K562 (cell line): ENCODE results near the gene TRIP6. TPM values are rescaled to one million over a fixed set of nuclear protein-coding genes. Genes with fewer than 3 reads are reported as not detected.

Source experiments
- AFF1 ChIP-seq, 2 experiments: fragments of 450-650 bp; IDR thresholded peaks; 2 replicates each; pipeline ENCODE4 v1.6.1; 2018; ENCODE audit warnings: mild to moderate bottlenecking in 2 of 2, low read depth in 1 of 2; ENCODE audit not compliant: partially characterized antibody in 2 of 2
- ESRRB ChIP-seq: fragments of 250-450 bp; sonication (Bioruptor Pico); IDR thresholded peaks from 2 replicates; pipeline ENCODE4 v1.5.0; 2020; ENCODE audit warnings: mild to moderate bottlenecking, moderate library complexity, borderline replicate concordance
- FOSL1 ChIP-seq: fragments of 200-800 bp; sonication (Bioruptor generic); conservative IDR thresholded peaks from 2 replicates; pipeline ENCODE4 v1.6.1; 2016; ENCODE audit warnings: missing genetic modification characterization, missing compliant biosample characterization
- KLF16 ChIP-seq: IDR thresholded peaks from 2 replicates; pipeline ENCODE4 v1.6.1; 2016; ENCODE audit warnings: antibody characterized with exemption
- NR4A1 ChIP-seq, 2 experiments: fragments of 250-450 bp in 1 of 2; fragments of 450-650 bp in 1 of 2; sonication (Bioruptor Pico) in 1 of 2; IDR thresholded peaks; 2 replicates each; pipeline versions ENCODE4 v1.4.0 to v1.6.1; 2016 to 2020; ENCODE audit warnings: mild to moderate bottlenecking in 2 of 2, missing compliant biosample characterization in 1 of 2, missing genetic modification characterization in 1 of 2, moderate library complexity in 1 of 2
- RBM39 ChIP-seq: fragments of 200-400 bp; formaldehyde crosslinking; optimal IDR thresholded peaks from 2 replicates; pipeline ENCODE3; 2018; ENCODE audit warnings: low read depth, low read length
- ZBTB26 ChIP-seq: fragments of 450-650 bp; formaldehyde crosslinking; IDR thresholded peaks from 2 replicates; pipeline ENCODE4 v1.4.0; 2022; ENCODE audit warnings: missing genetic modification characterization
- ZBTB40 ChIP-seq, 2 experiments: fragments of 450-650 bp in 1 of 2; sonication (generic) in 1 of 2; formaldehyde crosslinking in 1 of 2; IDR thresholded peaks; 2 replicates each; pipeline versions ENCODE4 v1.7.1 to v1.9.0; 2016 to 2022; ENCODE audit warnings: inconsistent platforms in 1 of 2, mild to moderate bottlenecking in 1 of 2, missing genetic modification reagents in 1 of 2
- ZC3H11A ChIP-seq: IDR thresholded peaks from 2 replicates; pipeline ENCODE4 v1.6.1; 2012; ENCODE audit warnings: low read depth, low read length, improper control_type of control experiment
- polyA plus RNA-seq, 8 experiments: library from polyadenylated mRNA; depleted of rRNA in 4 of 8; stranded (reverse) in 5 of 8; unstranded in 3 of 8; fragments of >200 nt; fragmentation: Nextera tagmentation in 2 of 8; fragmentation: Illumina TruSeq in 1 of 8; extraction: Ambion mirVana in 2 of 8; extraction: Trizol in 1 of 8; gene quantifications; 2 replicates each; pipeline versions ENCODE4 v1.2.1 to v1.2.3, GENCODE V29; 2011 to 2014; ENCODE audit warnings: inconsistent platforms in 1 of 8, missing spikeins in 1 of 8
- total RNA-seq, 7 experiments: library from RNA; depleted of rRNA in 6 of 7; stranded (reverse); fragments of >200 nt in 6 of 7; fragmentation: Illumina TruSeq in 2 of 7; extraction: Trizol in 2 of 7; gene quantifications; 2 replicates each; pipeline versions ENCODE4 v1.2.1 to v1.2.3, GENCODE V29; 2011 to 2021; ENCODE audit warnings: low replicate concordance in 1 of 7

TRIP6 gene
- total and polyA plus RNA-seq, 9 of the 15 experiments (the other 6 are each of a cell fraction or from before 2014, with no cell fraction given), result 5.9 to 141 (median 54.0) TPM

- TF ChIP-seq ZBTB26 (CRISPR knock-in tag) (peak; percentile 96), ZC3H11A (peak; percentile 92), FOSL1 (tag) (0 out of 2 replicates have a peak, but pooled peaks have one; percentile 3), NR4A1 (CRISPR knock-in tag; IDR thresholded peaks at IDR 0.05) (peak; percentile 90; the same call in 1 of the 2 replicates), NR4A1 (tag; IDR thresholded peaks at IDR 0.05) (peak; percentile 67; the same call in 1 of the 2 replicates), RBM39 (peak; percentile 87), KLF16 (peak; percentile 76; the same call in 1 of the 2 replicates), ZBTB40 (IDR thresholded peaks at IDR 0.05) (peak; percentile 75), ZBTB40 (CRISPR knock-in tag; IDR thresholded peaks at IDR 0.05) (no peak), AFF1 (IDR thresholded peaks at IDR 0.05; ENCODE audit: low read depth in 1 of 2, partially characterized antibody in 2 of 2) (peak; percentile 55 to 87), ESRRB (CRISPR knock-in tag) (0 out of 2 replicates have a peak, but pooled peaks have one; percentile 83)
Observed at GRCh38 chr7:100874577-100875355, 7.6 kb downstream of the TRIP6 start, which contains the start of gene SRRT (continued).
